GM18861 (cell line): ENCODE data around the gene MYO3B.
A peak's percentile ranks its signal among the peaks of the same experiment; 100 is the strongest.

ENCODE experiments used
- ATAC-seq: cut with Tn5 transposase; IDR thresholded peaks from one replicate; pipeline ENCODE4 v1.9.1; 2021; ENCODE audit not compliant: unreplicated experiment

The MYO3B gene

GRCh38 chr2:170177950-170178781, at the start of gene MYO3B:
MYO3B (plus strand) TSS chr2:170178147; CDS start chr2:170178288, 141 bp downstream.
- ATAC-seq = no peak

GRCh38 chr2:170139276-170139967, 38.5 kb upstream of the MYO3B start:
- ATAC-seq = peak; percentile 44

GRCh38 chr2:170140561-170140960, 37.4 kb upstream of the MYO3B start:
- no peak for ATAC-seq

GRCh38 chr2:170141865-170142264, 36.1 kb upstream of the MYO3B start:
- ATAC-seq = peak; percentile 62

GRCh38 chr2:170142502-170142901, 35.4 kb upstream of the MYO3B start:
- no peak for ATAC-seq

- no peak for ATAC-seq
Measured at GRCh38 chr2:170143045-170143717, 34.8 kb upstream of the MYO3B start.

- no peak for ATAC-seq
Measured at GRCh38 chr2:170144761-170145160, 33.2 kb upstream of the MYO3B start.

- no peak for ATAC-seq
Measured at GRCh38 chr2:170145191-170145590, 32.8 kb upstream of the MYO3B start.

GRCh38 chr2:170145675-170146432, 32.1 kb upstream of the MYO3B start:
- ATAC-seq = no peak

GRCh38 chr2:170146784-170147183, 31.2 kb upstream of the MYO3B start:
- no peak for ATAC-seq

- no peak for ATAC-seq
Measured at GRCh38 chr2:170147576-170147975, 30.4 kb upstream of the MYO3B start.

- ATAC-seq = no peak
Measured at GRCh38 chr2:170148161-170148560, 29.8 kb upstream of the MYO3B start.

GRCh38 chr2:170152421-170152820, 25.5 kb upstream of the MYO3B start:
- ATAC-seq = no peak

GRCh38 chr2:170155022-170155722, 22.8 kb upstream of the MYO3B start:
- ATAC-seq = peak; percentile 59

- no peak for ATAC-seq
Measured at GRCh38 chr2:170155723-170156253, 22.2 kb upstream of the MYO3B start.

GRCh38 chr2:170156592-170156991, 21.4 kb upstream of the MYO3B start:
- ATAC-seq = no peak

- ATAC-seq = no peak
Measured at GRCh38 chr2:170157025-170157684, 20.8 kb upstream of the MYO3B start.

- no peak for ATAC-seq
Measured at GRCh38 chr2:170159060-170159459, 18.9 kb upstream of the MYO3B start.

GRCh38 chr2:170161516-170162270, 16.3 kb upstream of the MYO3B start:
- no peak for ATAC-seq
